HepG2 (cell line): ENCODE results near the gene AZU1. TPM values are rescaled to one million over a fixed set of nuclear protein-coding genes. Genes with fewer than 3 reads are reported as not detected.

Source experiments
- CCAR2 ChIP-seq: fragments of 200-400 bp; formaldehyde crosslinking; optimal IDR thresholded peaks from 2 replicates; pipeline ENCODE3; 2018; ENCODE audit warnings: low read depth, mild to moderate bottlenecking, low read length, moderate library complexity
- HNRNPL ChIP-seq: fragments of 200-400 bp; formaldehyde crosslinking; IDR thresholded peaks from 2 replicates; pipeline ENCODE4 v1.6.1; 2017; ENCODE audit warnings: mild to moderate bottlenecking, low read depth, low read length
- SNAI1 ChIP-seq: sonication (generic); formaldehyde crosslinking; IDR thresholded peaks from 2 replicates; pipeline ENCODE4 v1.5.0; 2020; ENCODE audit warnings: mild to moderate bottlenecking, missing genetic modification reagents, borderline replicate concordance
- ZBTB38 ChIP-seq: sonication (generic); formaldehyde crosslinking; IDR thresholded peaks from 2 replicates; pipeline ENCODE4 v1.5.1; 2020; ENCODE audit warnings: mild to moderate bottlenecking, missing genetic modification reagents
- ZBTB46 ChIP-seq: sonication (generic); formaldehyde crosslinking; IDR thresholded peaks from 2 replicates; pipeline ENCODE4 v1.4.0; 2020; ENCODE audit warnings: mild to moderate bottlenecking, missing genetic modification reagents, borderline replicate concordance
- ZFP1 ChIP-seq: IDR thresholded peaks from 2 replicates; pipeline ENCODE4 v1.6.1; 2016
- polyA plus RNA-seq, 8 experiments: library from polyadenylated mRNA; depleted of rRNA in 3 of 8; stranded (reverse) in 7 of 8; unstranded in 1 of 8; fragments of >200 nt; fragmentation: Illumina TruSeq in 4 of 8; extraction: Trizol in 4 of 8; gene quantifications; 2 replicates each; pipeline versions ENCODE4 v1.2.1 to v1.2.3, GENCODE V29; 2011 to 2016; ENCODE audit warnings: low read depth in 4 of 8, missing spikeins in 1 of 8, mixed read lengths in 1 of 8; ENCODE audit not compliant: insufficient read depth in 1 of 8
- total RNA-seq, 5 experiments: library from RNA; depleted of rRNA; stranded (reverse); fragments of >200 nt; fragmentation: Illumina TruSeq; extraction: Trizol; gene quantifications; 2 replicates each; pipeline ENCODE4 v1.2.3, GENCODE V29; 2016; ENCODE audit warnings: low read depth in 1 of 5
- TF ChIP-seq, protein P1 (sequence below): sonication (generic); formaldehyde crosslinking; IDR thresholded peaks from 2 replicates; pipeline ENCODE4 v1.9.0; 2022; ENCODE audit warnings: low read depth, missing genetic modification reagents
- TF ChIP-seq, protein P2 (sequence below): sonication (generic); formaldehyde crosslinking; IDR thresholded peaks from 2 replicates; pipeline ENCODE4 v1.4.0; 2020; ENCODE audit warnings: missing genetic modification reagents

The AZU1 gene
- total and polyA plus RNA-seq, 2 of the 13 experiments (the other 11 are each of a cell fraction or from before 2014, with no cell fraction given) = not detected

DNA sequence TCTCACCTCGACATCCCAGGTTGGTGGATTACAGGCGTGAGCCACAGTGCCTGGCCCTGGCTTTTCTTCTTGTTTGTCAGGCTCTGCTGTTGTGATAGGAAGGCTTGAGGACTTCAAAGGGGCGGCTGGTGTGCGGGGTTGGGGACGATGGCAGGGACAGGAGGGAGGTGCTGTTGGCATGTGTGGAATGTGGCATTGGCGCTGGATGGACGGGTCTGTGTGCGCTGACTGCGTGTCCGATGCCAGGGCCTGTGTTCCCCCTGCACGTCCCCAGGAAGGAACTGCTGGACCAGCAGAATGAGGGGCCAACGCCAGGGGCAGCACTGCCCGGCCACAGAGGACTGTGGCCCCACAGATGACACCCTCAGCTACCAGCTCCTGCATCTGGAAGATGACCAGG is 43.1 kb upstream of the AZU1 start (continued):
- TF ChIP-seq, protein P1, sequence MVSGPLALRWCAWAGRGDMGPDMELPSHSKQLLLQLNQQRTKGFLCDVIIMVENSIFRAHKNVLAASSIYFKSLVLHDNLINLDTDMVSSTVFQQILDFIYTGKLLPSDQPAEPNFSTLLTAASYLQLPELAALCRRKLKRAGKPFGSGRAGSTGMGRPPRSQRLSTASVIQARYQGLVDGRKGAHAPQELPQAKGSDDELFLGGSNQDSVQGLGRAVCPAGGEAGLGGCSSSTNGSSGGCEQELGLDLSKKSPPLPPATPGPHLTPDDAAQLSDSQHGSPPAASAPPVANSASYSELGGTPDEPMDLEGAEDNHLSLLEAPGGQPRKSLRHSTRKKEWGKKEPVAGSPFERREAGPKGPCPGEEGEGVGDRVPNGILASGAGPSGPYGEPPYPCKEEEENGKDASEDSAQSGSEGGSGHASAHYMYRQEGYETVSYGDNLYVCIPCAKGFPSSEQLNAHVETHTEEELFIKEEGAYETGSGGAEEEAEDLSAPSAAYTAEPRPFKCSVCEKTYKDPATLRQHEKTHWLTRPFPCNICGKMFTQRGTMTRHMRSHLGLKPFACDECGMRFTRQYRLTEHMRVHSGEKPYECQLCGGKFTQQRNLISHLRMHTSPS = 0 out of 2 replicates have a peak, but pooled peaks have one; percentile 60
- TF ChIP-seq ZBTB46 = no peak
- TF ChIP-seq CCAR2 = no peak
- TF ChIP-seq SNAI1 = no peak
- TF ChIP-seq ZFP1 (CRISPR knock-in tag) = no peak
- TF ChIP-seq HNRNPL = 0 out of 2 replicates have a peak, but pooled peaks have one; percentile 30
- TF ChIP-seq, protein P2, sequence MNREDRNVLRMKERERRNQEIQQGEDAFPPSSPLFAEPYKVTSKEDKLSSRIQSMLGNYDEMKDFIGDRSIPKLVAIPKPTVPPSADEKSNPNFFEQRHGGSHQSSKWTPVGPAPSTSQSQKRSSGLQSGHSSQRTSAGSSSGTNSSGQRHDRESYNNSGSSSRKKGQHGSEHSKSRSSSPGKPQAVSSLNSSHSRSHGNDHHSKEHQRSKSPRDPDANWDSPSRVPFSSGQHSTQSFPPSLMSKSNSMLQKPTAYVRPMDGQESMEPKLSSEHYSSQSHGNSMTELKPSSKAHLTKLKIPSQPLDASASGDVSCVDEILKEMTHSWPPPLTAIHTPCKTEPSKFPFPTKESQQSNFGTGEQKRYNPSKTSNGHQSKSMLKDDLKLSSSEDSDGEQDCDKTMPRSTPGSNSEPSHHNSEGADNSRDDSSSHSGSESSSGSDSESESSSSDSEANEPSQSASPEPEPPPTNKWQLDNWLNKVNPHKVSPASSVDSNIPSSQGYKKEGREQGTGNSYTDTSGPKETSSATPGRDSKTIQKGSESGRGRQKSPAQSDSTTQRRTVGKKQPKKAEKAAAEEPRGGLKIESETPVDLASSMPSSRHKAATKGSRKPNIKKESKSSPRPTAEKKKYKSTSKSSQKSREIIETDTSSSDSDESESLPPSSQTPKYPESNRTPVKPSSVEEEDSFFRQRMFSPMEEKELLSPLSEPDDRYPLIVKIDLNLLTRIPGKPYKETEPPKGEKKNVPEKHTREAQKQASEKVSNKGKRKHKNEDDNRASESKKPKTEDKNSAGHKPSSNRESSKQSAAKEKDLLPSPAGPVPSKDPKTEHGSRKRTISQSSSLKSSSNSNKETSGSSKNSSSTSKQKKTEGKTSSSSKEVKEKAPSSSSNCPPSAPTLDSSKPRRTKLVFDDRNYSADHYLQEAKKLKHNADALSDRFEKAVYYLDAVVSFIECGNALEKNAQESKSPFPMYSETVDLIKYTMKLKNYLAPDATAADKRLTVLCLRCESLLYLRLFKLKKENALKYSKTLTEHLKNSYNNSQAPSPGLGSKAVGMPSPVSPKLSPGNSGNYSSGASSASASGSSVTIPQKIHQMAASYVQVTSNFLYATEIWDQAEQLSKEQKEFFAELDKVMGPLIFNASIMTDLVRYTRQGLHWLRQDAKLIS (CRISPR knock-in tag) = no peak
- TF ChIP-seq ZBTB38 = peak; percentile 54; the same call in 1 of the 2 replicates
